PC-9 (cell line): ENCODE results near the gene CANX. TPM values are rescaled to one million over a fixed set of nuclear protein-coding genes. Genes with fewer than 3 reads are reported as not detected.
A peak's percentile ranks its signal among the peaks of the same experiment; 100 is the strongest.
"Not testable (repeated sequence)": the region's sequence is repeated elsewhere in the genome, so short reads cannot be mapped to it uniquely, and the experiment has no call there.

Source experiments
- BruUV-seq: library from RNA; stranded (reverse); fragments of 400-500 nt; replicated peaks from 2 replicates; lab custom pipeline; 2021; lab: Mats Ljungman, UMichigan
- CTCF ChIA-PET: fragments of 300-600 bp; sonication (Branson Sonifier 250); formaldehyde crosslinking; loops from one replicate; lab custom pipeline; 2022; ENCODE audit warnings: antibody characterized with exemption; lab: Charles Lee
- POLR2A ChIA-PET: fragments of 300-600 bp; sonication (Branson Sonifier 250); formaldehyde crosslinking; loops from one replicate; lab custom pipeline; 2022; ENCODE audit warnings: antibody characterized with exemption; ENCODE audit not compliant: unreplicated experiment; lab: Charles Lee
- DNase-seq, 2 experiments: peaks; one replicate each; pipeline versions ENCODE4 v3.0.0 to v3.0.0-alpha.2; 2015 to 2022; ENCODE audit warnings: mixed read lengths in 1 of 2
- H2AFZ ChIP-seq: fragments of 200-600 bp; sonication (generic); 2 replicates; pipeline ENCODE4 v1.8.1; 2017; ENCODE audit warnings: antibody characterized with exemption
- H3F3A ChIP-seq: fragments of 200-600 bp; sonication (generic); 2 replicates; pipeline ENCODE4 v1.8.1; 2017; ENCODE audit warnings: antibody characterized with exemption, mild to moderate bottlenecking, low read depth; ENCODE audit not compliant: insufficient read depth
- H3K27ac ChIP-seq: fragments of 200-600 bp; sonication (generic); 2 replicates; pipeline ENCODE4 v1.6.1; 2016; ENCODE audit warnings: mixed run types
- H3K27me3 ChIP-seq: fragments of 200-600 bp; sonication (generic); 2 replicates; pipeline ENCODE4 v1.6.1; 2016; ENCODE audit warnings: low read depth, mixed run types; ENCODE audit not compliant: insufficient read depth
- H3K36me3 ChIP-seq: fragments of 200-600 bp; sonication (generic); 2 replicates; pipeline ENCODE4 v1.6.1; 2016; ENCODE audit warnings: low read depth, mixed run types
- H3K4me1 ChIP-seq: fragments of 200-600 bp; sonication (generic); replicated peaks from 2 replicates; pipeline ENCODE4 v1.6.1; 2016; ENCODE audit warnings: mixed run types; ENCODE audit not compliant: insufficient read depth
- H3K4me2 ChIP-seq: fragments of 200-600 bp; sonication (generic); 2 replicates; pipeline ENCODE4 v1.6.1; 2017; ENCODE audit warnings: mixed run types
- H3K4me3 ChIP-seq: fragments of 200-600 bp; sonication (generic); 2 replicates; pipeline ENCODE4 v1.6.1; 2016; ENCODE audit warnings: mixed run types
- H3K79me2 ChIP-seq: fragments of 200-600 bp; sonication (generic); 2 replicates; pipeline ENCODE4 v1.6.1; 2017; ENCODE audit warnings: low read depth, mixed run types
- H3K9me2 ChIP-seq: fragments of 200-600 bp; sonication (generic); 2 replicates; pipeline ENCODE4 v1.8.1; 2017; ENCODE audit warnings: mild to moderate bottlenecking; ENCODE audit not compliant: insufficient read depth
- H3K9me3 ChIP-seq: fragments of 200-600 bp; sonication (generic); 2 replicates; pipeline ENCODE4 v1.8.1; 2016; ENCODE audit warnings: low read depth; ENCODE audit not compliant: insufficient read depth
- H4K20me1 ChIP-seq: fragments of 200-600 bp; sonication (generic); 2 replicates; pipeline ENCODE4 v1.8.1; 2017; ENCODE audit not compliant: insufficient read depth
- CTCF ChIP-seq: fragments of 200-600 bp; sonication (generic); conservative IDR thresholded peaks from 2 replicates; pipeline ENCODE4 v1.6.1; 2017; ENCODE audit warnings: mixed run types, antibody characterized with exemption, mild to moderate bottlenecking, moderate library complexity
- EZH2 ChIP-seq: fragments of 200-600 bp; sonication (generic); IDR thresholded peaks from 2 replicates; pipeline ENCODE4 v1.8.0; 2017; ENCODE audit warnings: antibody characterized with exemption, low read depth
- intact Hi-C: fragments of 100-400 bp; cut with micrococcal nuclease; formaldehyde crosslinking; loops from one replicate; pipeline ENCODE4 v1.10.0; 2022; ENCODE audit not compliant: unreplicated experiment
- total RNA-seq: library from RNA; stranded (reverse); gene quantifications from 2 replicates; pipeline ENCODE4 v1.2.3, GENCODE V29; 2021

CANX gene
- total RNA-seq, 1 experiment from 2014 or later = 712 TPM

- H3K27me3 ChIP-seq, H4K20me1 ChIP-seq, H3K9me2 ChIP-seq, intact Hi-C loops, H3K36me3 ChIP-seq, H3K27ac ChIP-seq, H3K79me2 ChIP-seq, H3K9me3 ChIP-seq, CTCF ChIA-PET, DNase-seq, H3K4me1 ChIP-seq, H3F3A ChIP-seq, POLR2A ChIA-PET: not testable (repeated sequence)
- Histone ChIP-seq H3K4me2 (peak overlapping the region; percentile 85), H2AFZ (peak overlapping the region; percentile 84), H3K4me3 (peak overlapping the region; percentile 55; the same call in 1 of the 2 replicates)
- TSS peak; percentile 88 for BruUV-seq
Measured at GRCh38 chr5:179658179-179658856, 40.4 kb upstream of the CANX start.

- H3K27me3 ChIP-seq, H3K36me3 ChIP-seq, H3K4me2 ChIP-seq, H3K4me3 ChIP-seq, BruUV-seq, DNase-seq, H4K20me1 ChIP-seq, H3K27ac ChIP-seq, intact Hi-C loops, H3K79me2 ChIP-seq, H2AFZ ChIP-seq, H3K4me1 ChIP-seq, H3F3A ChIP-seq, H3K9me3 ChIP-seq, POLR2A ChIA-PET, H3K9me2 ChIP-seq: not testable (repeated sequence)
- CTCF ChIA-PET = interaction anchor here (0.7 to 1.0 kb wide), 2 partner anchors 33 to 39 kb away, joined by 3 read pairs; no protein-coding TSS in a partner anchor
Measured at GRCh38 chr5:179661647-179662046, 37.1 kb upstream of the CANX start.

- peak; percentile 61 for TF ChIP-seq CTCF
- no peak for TF ChIP-seq EZH2
- no peak for DNase-seq
- Histone ChIP-seq H3K4me1 (no peaks in the 10 kb centered on the region), H4K20me1 (no peaks in the 10 kb centered on the region), H2AFZ (no peak overlapping the region), H3K9me2 (no peaks in the 10 kb centered on the region), H3K27ac (no peak overlapping the region), H3K27me3 (no peaks in the 10 kb centered on the region), H3F3A (no peaks in the 10 kb centered on the region; the same call in 1 of the 2 replicates), H3K79me2 (no peaks in the 10 kb centered on the region), H3K4me2 (no peak overlapping the region), H3K4me3 (no peak overlapping the region), H3K36me3 (no peaks in the 10 kb centered on the region), H3K9me3 (no peaks in the 10 kb centered on the region)
- BruUV-seq = no TSS peak
- CTCF ChIA-PET = interaction anchor here (0.7 kb wide), 1 partner anchor 57 kb away, joined by 3 read pairs; no protein-coding TSS in a partner anchor
- intact Hi-C loops = no loop called here
- POLR2A ChIA-PET = no interaction called here
Measured at GRCh38 chr5:179668391-179668790, 30.4 kb upstream of the CANX start.

- POLR2A ChIA-PET = interaction anchor here (0.5 kb wide), 1 partner anchor 375 kb away, joined by 3 read pairs; no protein-coding TSS in a partner anchor
Measured at GRCh38 chr5:179678223-179679013, 20.3 kb upstream of the CANX start.

More at GRCh38 chr5:179678223-179679013, 20.3 kb upstream of the CANX start:
- peak overlapping the region; percentile 18; the same call in 1 of the 2 replicates for H3K27ac ChIP-seq
- DNase-seq = peak; percentile 80 to 94
- CTCF ChIA-PET = no interaction called here
- peak overlapping the region; percentile 88 for H3K4me2 ChIP-seq
- H3K9me3 ChIP-seq = no peaks in the 10 kb centered on the region
- no peaks in the 10 kb centered on the region for H3K27me3 ChIP-seq
- H3K4me1 ChIP-seq = peaks cover 31% of the 10 kb centered on the region
- no peaks in the 10 kb centered on the region for H3K9me2 ChIP-seq
- peak overlapping the region; percentile 94 for H2AFZ ChIP-seq
- no peaks in the 10 kb centered on the region for H3K36me3 ChIP-seq
- TF ChIP-seq CTCF = no peak
- TF ChIP-seq EZH2 = no peak
- H3K79me2 ChIP-seq = peaks cover 23% of the 10 kb centered on the region
- intact Hi-C loops = loop anchor here (1.0 kb wide), 1 partner anchor 20 kb away; the partner anchor contains the start of gene CANX
- no TSS peak for BruUV-seq
- H3K4me3 ChIP-seq = peak overlapping the region; percentile 69
- peaks cover 25% of the 10 kb centered on the region; the same call in 1 of the 2 replicates for H3F3A ChIP-seq
- no peaks in the 10 kb centered on the region for H4K20me1 ChIP-seq
